Endothelial cell of umbilical vein (primary cell): Measurements from ENCODE around the gene MGAT5B. TPM values are rescaled to one million over a fixed set of nuclear protein-coding genes. Genes with fewer than 3 reads are reported as not detected.

ENCODE experiments used
- BruUV-seq: library from RNA; stranded (reverse); fragments of 400-500 nt; replicated peaks from 2 replicates; lab custom pipeline; 2021; lab: Mats Ljungman, UMichigan
- CTCF ChIA-PET: fragments of 300-600, 350-600 bp; sonication (Branson Sonifier 250); formaldehyde crosslinking; loops from one replicate; lab custom pipeline; 2021; ENCODE audit warnings: antibody characterized with exemption, inconsistent platforms; lab: Charles Lee
- POLR2A ChIA-PET: fragments of 300-600, 350-600 bp; sonication (Branson Sonifier 250); formaldehyde crosslinking; loops from one replicate; lab custom pipeline; 2021; ENCODE audit warnings: antibody characterized with exemption, inconsistent platforms; lab: Charles Lee
- DNase-seq: peaks from one replicate; pipeline ENCODE4 v3.0.0-alpha.2; 2011; ENCODE audit warnings: low read depth, low spot score
- FAIRE-seq: peaks from 2 replicates; lab custom pipeline; 2011; peaks lifted over from hg19 to GRCh38; lab: Jason Lieb, UNC
- H2AFZ ChIP-seq: 2 replicates; pipeline ENCODE4 v1.6.0; 2012; ENCODE audit warnings: low read depth, low read length, control low read depth, inconsistent platforms
- H3K27ac ChIP-seq: 2 replicates; pipeline ENCODE4 v1.5.1; 2011; ENCODE audit warnings: low read depth, mild to moderate bottlenecking, control low read depth, low read length, moderate library complexity; ENCODE audit not compliant: insufficient read depth
- H3K27me3 ChIP-seq, 2 experiments: 2 replicates each; pipeline versions ENCODE4 v1.6.0 to v1.6.1; 2011; ENCODE audit warnings: low read length in 2 of 2, mixed read lengths in 1 of 2; ENCODE audit not compliant: control insufficient read depth in 2 of 2, insufficient read depth in 2 of 2
- H3K36me3 ChIP-seq, 2 experiments: 2 replicates in 1 of 2; 3 replicates in 1 of 2; pipeline ENCODE4 v1.5.1; 2011; ENCODE audit warnings: low read length in 2 of 2, mild to moderate bottlenecking in 1 of 2, moderate library complexity in 1 of 2; ENCODE audit not compliant: control insufficient read depth in 2 of 2, insufficient read depth in 2 of 2; ENCODE audit errors: extremely low read depth in 1 of 2
- H3K4me1 ChIP-seq: 3 replicates; pipeline ENCODE4 v1.5.1; 2011; ENCODE audit warnings: mild to moderate bottlenecking, low read length; ENCODE audit not compliant: control insufficient read depth, insufficient read depth; ENCODE audit errors: extremely low read depth
- H3K4me2 ChIP-seq: 2 replicates; pipeline ENCODE4 v1.6.1; 2011; ENCODE audit warnings: low read length, control low read depth, mixed read lengths; ENCODE audit not compliant: insufficient read depth
- H3K4me3 ChIP-seq, 3 experiments: fragments of 200-600 bp in 1 of 3; sonication (generic), shearing (Covaris generic) in 1 of 3; replicated peaks in 1 of 3; 2 replicates each; pipeline ENCODE4 v1.5.1; 2011 to 2016; ENCODE audit warnings: control low read depth in 3 of 3, low read length in 3 of 3, mild to moderate bottlenecking in 2 of 3, inconsistent platforms in 1 of 3, low read depth in 1 of 3, moderate library complexity in 1 of 3; ENCODE audit not compliant: insufficient read depth in 1 of 3
- H3K79me2 ChIP-seq: 2 replicates; pipeline ENCODE4 v1.6.0; 2012; ENCODE audit warnings: low read length, inconsistent platforms; ENCODE audit not compliant: control insufficient read depth, insufficient read depth
- H3K9ac ChIP-seq: replicated peaks from 2 replicates; pipeline ENCODE3; 2011; ENCODE audit warnings: low read length, control low read depth; ENCODE audit not compliant: insufficient read depth; ENCODE audit errors: extremely low read depth
- H3K9me1 ChIP-seq: replicated peaks from 3 replicates; pipeline ENCODE4 v1.6.0; 2011; ENCODE audit warnings: mild to moderate bottlenecking, low read length; ENCODE audit not compliant: control insufficient read depth, insufficient read depth; ENCODE audit errors: extremely low read depth
- H3K9me3 ChIP-seq: replicated peaks from 2 replicates; pipeline ENCODE4 v1.5.1; 2012; ENCODE audit warnings: low read length, inconsistent platforms; ENCODE audit not compliant: control insufficient read depth, insufficient read depth
- H4K20me1 ChIP-seq: replicated peaks from 2 replicates; pipeline ENCODE3; 2011; ENCODE audit warnings: mild to moderate bottlenecking, low read length; ENCODE audit not compliant: control insufficient read depth, insufficient read depth; ENCODE audit errors: extremely low read depth
- CTCF ChIP-seq, 2 donors: IDR thresholded peaks; 1 replicate in 1 of 2; 2 replicates in 1 of 2; pipeline ENCODE4 v1.5.1; 2011; ENCODE audit warnings: low read length in 2 of 2, mild to moderate bottlenecking in 2 of 2, moderate library complexity in 2 of 2, control low read depth in 1 of 2, inconsistent platforms in 1 of 2, low read depth in 1 of 2; ENCODE audit not compliant: insufficient read depth in 1 of 2; ENCODE audit errors: extremely low read depth in 1 of 2
- EZH2 ChIP-seq: IDR thresholded peaks from 2 replicates; pipeline ENCODE4 v1.6.1; 2012; ENCODE audit warnings: borderline replicate concordance, low read depth, mild to moderate bottlenecking, moderate library complexity, low read length, inconsistent platforms; ENCODE audit not compliant: severe bottlenecking
- FOS ChIP-seq: IDR thresholded peaks from 2 replicates; pipeline ENCODE4 v1.6.1; 2011; ENCODE audit warnings: mild to moderate bottlenecking, low read length, moderate library complexity, borderline replicate concordance; ENCODE audit not compliant: insufficient read depth
- GATA2 ChIP-seq: IDR thresholded peaks from 2 replicates; pipeline ENCODE4 v1.7.0; 2011; ENCODE audit warnings: low read depth, mild to moderate bottlenecking, moderate library complexity, mixed read lengths, low read length; ENCODE audit not compliant: insufficient read length, insufficient read depth
- JUN ChIP-seq: IDR thresholded peaks from 2 replicates; pipeline ENCODE4 v1.6.1; 2011; ENCODE audit warnings: borderline replicate concordance, low read depth; ENCODE audit not compliant: insufficient read length, insufficient read depth
- MAX ChIP-seq: IDR thresholded peaks from 2 replicates; pipeline ENCODE4 v1.6.1; 2011; ENCODE audit not compliant: insufficient read depth, insufficient read length
- MYC ChIP-seq: IDR thresholded peaks from one replicate; pipeline ENCODE4 v1.6.1; 2011; ENCODE audit warnings: mild to moderate bottlenecking, low read depth, low read length
- POLR2A ChIP-seq: IDR thresholded peaks from 2 replicates; pipeline ENCODE4 v1.6.1; 2012; ENCODE audit warnings: low read depth, mild to moderate bottlenecking, control low read depth, low read length
- POLR2AphosphoS5 ChIP-seq: IDR thresholded peaks from 2 replicates; pipeline ENCODE4 v1.6.1; 2012; ENCODE audit warnings: low read depth, mild to moderate bottlenecking, control low read depth, low read length, moderate library complexity; ENCODE audit not compliant: insufficient read depth
- dilution Hi-C: fragments of 300-500 bp; cut with MboI; formaldehyde crosslinking; loops from one replicate; pipeline ENCODE4 v1.15.0; 2019; ENCODE audit warnings: low sequenced_read_pairs; ENCODE audit not compliant: extremely low pct_ligation_motif_present
- intact Hi-C: fragments of 100-400 bp; cut with micrococcal nuclease; formaldehyde crosslinking; loops from one replicate; pipeline ENCODE4 v1.10.0; 2022
- polyA plus RNA-seq, 4 experiments: library from polyadenylated mRNA; depleted of rRNA in 3 of 4; stranded (reverse) in 3 of 4; unstranded in 1 of 4; fragments of >200 nt; gene quantifications; 2 replicates each; pipeline versions ENCODE4 v1.2.1 to v1.2.3, GENCODE V29; 2011 to 2012; ENCODE audit warnings: missing spikeins in 1 of 4
- total RNA-seq: library from RNA; stranded (reverse); gene quantifications from 2 replicates; pipeline ENCODE4 v1.2.3, GENCODE V29; 2021

The MGAT5B gene
- total and polyA plus RNA-seq, 2 donors (not counting 3 experiments of a cell fraction or from before 2014, with no cell fraction given): 1.7 to 2.1 TPM

GRCh38 chr17:76905036-76905435 lies 36.8 kb downstream of the MGAT5B start:
- CTCF ChIA-PET: interaction anchor here (1.5 kb wide), 1 partner anchor 37 kb away, joined by 6 read pairs; the partner anchor contains the start of gene MGAT5B
- Histone ChIP-seq H3K9me3 (no peaks in the 10 kb centered on the region), H4K20me1 (no peaks in the 10 kb centered on the region), H3K27ac (no peak overlapping the region), H3K9ac (no peak overlapping the region), H3K4me3 (no peak overlapping the region), H3K4me1 (peaks cover 6% of the 10 kb centered on the region), H3K9me1 (no peaks in the 10 kb centered on the region), H3K4me2 (no peak overlapping the region), H3K79me2 (no peaks in the 10 kb centered on the region), H2AFZ (no peak overlapping the region), H3K36me3 (no peaks in the 10 kb centered on the region), H3K27me3 (no peaks in the 10 kb centered on the region)
- DNase-seq (no peak), FAIRE-seq (no peak)
- no peak for TF ChIP-seq JUN
- POLR2A ChIA-PET: interaction anchor here (0.7 kb wide), 1 partner anchor 18 kb away, joined by 3 read pairs; no protein-coding TSS in a partner anchor
- intact Hi-C loops: no loop called here
- dilution Hi-C loops: no loop called here
- BruUV-seq: no TSS peak

GRCh38 chr17:76905836-76906235 lies 37.6 kb downstream of the MGAT5B start:
- H3K9me1 ChIP-seq: no peaks in the 10 kb centered on the region
- CTCF ChIA-PET: interaction anchor here (1.5 kb wide), 1 partner anchor 38 kb away, joined by 6 read pairs; the partner anchor contains the start of gene MGAT5B

More at GRCh38 chr17:76905836-76906235, 37.6 kb downstream of the MGAT5B start:
- Histone ChIP-seq H3K4me1 (peaks cover 6% of the 10 kb centered on the region), H3K4me2 (no peak overlapping the region), H2AFZ (no peak overlapping the region), H3K27me3 (no peaks in the 10 kb centered on the region), H3K27ac (no peak overlapping the region), H4K20me1 (no peaks in the 10 kb centered on the region), H3K9me3 (no peaks in the 10 kb centered on the region), H3K36me3 (no peaks in the 10 kb centered on the region), H3K4me3 (no peak overlapping the region), H3K9ac (no peak overlapping the region), H3K79me2 (no peaks in the 10 kb centered on the region)
- TF ChIP-seq CTCF (IDR thresholded peaks at IDR 0.05; ENCODE audit: extremely low read depth in 1 of 2, insufficient read depth in 1 of 2, low read depth in 1 of 2, low read length in 2 of 2): no peak
- TF ChIP-seq GATA2: no peak
- TF ChIP-seq MYC: no peak
- no peak for TF ChIP-seq POLR2A
- TF ChIP-seq POLR2AphosphoS5: no peak
- no peak for TF ChIP-seq EZH2
- TF ChIP-seq MAX: no peak
- TF ChIP-seq JUN: no peak
- no peak for TF ChIP-seq FOS
- POLR2A ChIA-PET: no interaction called here
- no peak for DNase-seq
- no TSS peak for BruUV-seq
- intact Hi-C loops: no loop called here
- dilution Hi-C loops: no loop called here
- FAIRE-seq: no peak
